RWPE1 (cell line): Measurements from ENCODE around the gene SOCS1.

Experiments
- CTCF ChIA-PET: fragments of 350-600 bp; sonication (Branson Sonifier 250); formaldehyde crosslinking; extraction: SDS; loops from one replicate; lab custom pipeline; 2021; lab: Yijun Ruan, JAX
- POLR2A ChIA-PET: fragments of 400-600 bp; formaldehyde crosslinking; extraction: SDS; loops from one replicate; lab custom pipeline; 2020; ENCODE audit warnings: antibody characterized with exemption; ENCODE audit not compliant: low non-redundant PET; lab: Yijun Ruan, JAX
- DNase-seq: peaks from one replicate; pipeline ENCODE4 v3.0.0; 2012; ENCODE audit warnings: low spot score
- H3K27ac ChIP-seq: fragments of 450-650 bp; 2 replicates; pipeline ENCODE4 v1.5.1; 2017
- TF ChIP-seq, protein P1 (sequence below): fragments of 450-650 bp; conservative IDR thresholded peaks from 2 replicates; pipeline ENCODE4 v1.5.1; 2017; ENCODE audit warnings: low read depth, mild to moderate bottlenecking

SOCS1 gene

DNA sequence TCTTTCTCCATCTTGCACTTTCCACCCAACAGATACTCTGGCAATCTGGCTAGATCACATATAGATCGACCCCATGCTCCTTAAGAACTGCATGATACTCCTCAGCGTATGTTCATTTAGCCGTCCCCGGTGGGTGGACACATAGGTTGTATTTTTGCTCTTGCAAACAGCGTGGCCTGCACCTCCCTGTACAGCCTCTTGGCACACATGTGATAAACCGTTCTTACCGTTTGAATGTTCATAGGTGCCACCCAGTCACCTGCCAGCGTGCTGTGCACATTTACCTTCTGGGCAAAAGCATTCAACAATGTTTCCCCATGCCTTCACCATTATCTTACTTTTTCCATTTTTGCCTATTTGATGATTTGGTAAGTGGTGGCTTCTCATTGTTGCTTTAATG, 6.9 kb upstream of the SOCS1 start:
- POLR2A ChIA-PET, result interaction anchor here (0.6 kb wide), 1 partner anchor 83 kb away, joined by 6 read pairs; no protein-coding TSS in a partner anchor
- CTCF ChIA-PET, result no interaction called here

DNA sequence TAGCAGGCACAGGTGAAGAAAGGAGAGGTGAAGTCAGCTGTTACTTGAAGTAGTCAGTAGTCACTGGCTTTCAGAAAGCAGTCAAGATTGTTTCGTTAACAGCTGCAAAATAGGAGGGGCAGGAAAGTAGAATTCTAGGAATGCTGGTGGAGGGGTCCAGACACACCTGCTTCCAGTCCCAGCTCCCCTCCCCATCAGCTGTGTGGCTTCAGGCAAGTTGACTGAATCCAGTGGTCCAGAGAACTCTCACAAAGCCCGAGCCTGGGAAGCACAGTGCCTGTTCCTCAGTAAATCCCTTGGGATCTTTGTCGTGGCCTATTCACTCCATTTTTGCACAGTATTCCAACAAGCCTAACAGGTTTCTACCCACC, 4.6 kb upstream of the SOCS1 start:
- DNase-seq, result no peak
- H3K27ac ChIP-seq, result no peak overlapping the region
- TF ChIP-seq, protein P1, sequence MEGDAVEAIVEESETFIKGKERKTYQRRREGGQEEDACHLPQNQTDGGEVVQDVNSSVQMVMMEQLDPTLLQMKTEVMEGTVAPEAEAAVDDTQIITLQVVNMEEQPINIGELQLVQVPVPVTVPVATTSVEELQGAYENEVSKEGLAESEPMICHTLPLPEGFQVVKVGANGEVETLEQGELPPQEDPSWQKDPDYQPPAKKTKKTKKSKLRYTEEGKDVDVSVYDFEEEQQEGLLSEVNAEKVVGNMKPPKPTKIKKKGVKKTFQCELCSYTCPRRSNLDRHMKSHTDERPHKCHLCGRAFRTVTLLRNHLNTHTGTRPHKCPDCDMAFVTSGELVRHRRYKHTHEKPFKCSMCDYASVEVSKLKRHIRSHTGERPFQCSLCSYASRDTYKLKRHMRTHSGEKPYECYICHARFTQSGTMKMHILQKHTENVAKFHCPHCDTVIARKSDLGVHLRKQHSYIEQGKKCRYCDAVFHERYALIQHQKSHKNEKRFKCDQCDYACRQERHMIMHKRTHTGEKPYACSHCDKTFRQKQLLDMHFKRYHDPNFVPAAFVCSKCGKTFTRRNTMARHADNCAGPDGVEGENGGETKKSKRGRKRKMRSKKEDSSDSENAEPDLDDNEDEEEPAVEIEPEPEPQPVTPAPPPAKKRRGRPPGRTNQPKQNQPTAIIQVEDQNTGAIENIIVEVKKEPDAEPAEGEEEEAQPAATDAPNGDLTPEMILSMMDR, result no peak
- ChIA-PET POLR2A (no interaction called here), CTCF (interaction anchor here (0.5 kb wide), 1 partner anchor 238 kb away, joined by 3 read pairs; no protein-coding TSS in a partner anchor)

More for the DNA sequence above, 6.9 kb upstream of the SOCS1 start:
- no peak for DNase-seq
- H3K27ac ChIP-seq, result no peak overlapping the region
- TF ChIP-seq, protein P1, result no peak

DNA sequence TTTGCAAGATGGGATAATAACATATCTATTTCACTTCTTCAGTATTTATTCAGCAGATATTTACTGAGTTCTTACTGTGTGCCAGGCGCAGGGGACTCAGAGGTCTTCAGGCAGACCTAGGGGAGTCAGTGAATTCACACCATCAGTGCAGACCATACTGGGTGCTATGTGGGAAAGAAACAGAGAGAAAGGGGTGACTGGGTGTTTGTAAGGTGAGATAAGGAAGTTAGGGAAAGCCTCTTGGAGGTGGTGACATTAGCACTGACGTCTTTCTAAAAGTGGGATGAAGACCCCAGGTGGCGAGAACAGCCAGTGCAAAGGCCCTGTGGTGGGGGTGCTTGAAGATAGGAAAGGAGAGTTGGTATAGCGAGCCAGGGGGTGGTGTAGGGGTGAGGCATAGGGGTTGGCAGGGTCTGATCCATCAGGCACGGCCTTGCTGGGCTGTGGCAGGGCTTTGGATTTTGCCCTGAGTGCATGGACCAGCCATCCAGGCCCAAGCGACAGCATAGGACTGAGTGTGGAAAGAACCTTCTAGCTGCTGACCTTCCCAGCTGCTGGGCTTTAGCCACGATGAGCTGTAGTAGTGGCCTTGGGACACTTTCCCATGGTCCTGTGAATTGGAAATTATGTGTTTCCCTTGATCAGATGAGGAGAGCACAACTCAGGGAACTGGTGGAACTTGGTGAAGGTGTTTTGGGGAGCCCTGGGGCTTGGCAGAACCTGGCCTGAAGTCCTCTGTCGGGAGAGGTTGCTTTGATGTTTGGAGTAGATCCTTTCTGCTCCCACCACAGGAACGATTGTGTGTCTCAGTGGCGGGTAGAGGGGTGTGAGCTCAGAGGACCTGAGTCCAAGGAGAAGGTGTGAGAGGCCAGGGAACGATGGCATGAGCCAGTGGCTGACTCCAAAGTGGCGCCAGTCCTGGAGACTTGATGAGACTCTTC, 3.9 kb upstream of the SOCS1 start:
- CTCF ChIA-PET, result interaction anchor here (0.5 kb wide), 1 partner anchor 238 kb away, joined by 3 read pairs; no protein-coding TSS in a partner anchor
- DNase-seq, result no peak
- POLR2A ChIA-PET, result no interaction called here
- TF ChIP-seq, protein P1, result no peak
- H3K27ac ChIP-seq, result no peak overlapping the region

DNA sequence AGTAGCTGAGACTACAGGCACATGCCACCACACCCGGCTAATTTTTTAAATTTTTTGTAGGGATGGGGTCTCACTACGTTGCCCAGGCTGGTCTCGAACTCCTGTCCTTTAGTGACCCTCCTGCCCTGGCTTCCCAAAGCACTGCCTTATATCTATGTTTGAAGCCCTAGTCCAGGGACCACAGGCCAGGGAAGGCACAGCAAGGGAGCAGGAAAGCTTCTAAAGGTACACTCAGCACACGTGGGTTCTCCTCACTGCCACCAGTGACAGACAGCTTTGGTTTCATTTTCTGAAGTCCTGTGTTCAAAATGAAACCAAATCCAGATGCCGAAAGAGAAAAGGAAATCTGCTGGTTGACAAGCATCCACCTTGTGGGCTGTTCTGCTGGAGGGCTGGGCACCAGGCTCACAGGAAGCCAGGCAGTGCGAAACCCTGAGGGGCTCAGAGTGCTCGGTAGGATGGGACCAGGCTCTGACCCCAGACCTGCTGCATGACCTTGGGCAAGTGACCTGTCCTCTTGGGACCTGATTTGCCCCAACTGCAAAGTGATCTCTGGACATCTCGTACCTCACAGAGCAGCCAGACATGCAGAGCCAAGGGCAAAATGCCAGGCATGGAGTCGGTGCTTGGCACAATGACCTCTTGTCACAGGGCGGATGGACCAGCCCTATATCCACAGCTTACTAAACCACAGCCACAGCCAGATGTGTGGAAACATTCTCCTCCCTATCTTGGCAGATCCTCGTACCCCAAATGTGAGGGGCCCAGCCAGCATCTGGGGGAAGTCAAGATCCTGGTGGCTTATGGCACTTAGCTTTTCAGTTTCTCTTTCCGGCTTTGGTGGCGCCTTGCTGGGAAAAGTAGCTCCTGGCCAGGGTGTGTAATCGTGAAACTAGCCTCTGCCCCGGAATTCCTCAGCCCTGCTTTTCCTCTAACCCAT, 2.8 kb upstream of the SOCS1 start:
- H3K27ac ChIP-seq, result no peak overlapping the region
- TF ChIP-seq, protein P1, result no peak
- ChIA-PET CTCF (interaction anchor here (0.6 kb wide), 1 partner anchor 200 kb away, joined by 4 read pairs; no protein-coding TSS in a partner anchor), POLR2A (no interaction called here)
- no peak for DNase-seq

DNA sequence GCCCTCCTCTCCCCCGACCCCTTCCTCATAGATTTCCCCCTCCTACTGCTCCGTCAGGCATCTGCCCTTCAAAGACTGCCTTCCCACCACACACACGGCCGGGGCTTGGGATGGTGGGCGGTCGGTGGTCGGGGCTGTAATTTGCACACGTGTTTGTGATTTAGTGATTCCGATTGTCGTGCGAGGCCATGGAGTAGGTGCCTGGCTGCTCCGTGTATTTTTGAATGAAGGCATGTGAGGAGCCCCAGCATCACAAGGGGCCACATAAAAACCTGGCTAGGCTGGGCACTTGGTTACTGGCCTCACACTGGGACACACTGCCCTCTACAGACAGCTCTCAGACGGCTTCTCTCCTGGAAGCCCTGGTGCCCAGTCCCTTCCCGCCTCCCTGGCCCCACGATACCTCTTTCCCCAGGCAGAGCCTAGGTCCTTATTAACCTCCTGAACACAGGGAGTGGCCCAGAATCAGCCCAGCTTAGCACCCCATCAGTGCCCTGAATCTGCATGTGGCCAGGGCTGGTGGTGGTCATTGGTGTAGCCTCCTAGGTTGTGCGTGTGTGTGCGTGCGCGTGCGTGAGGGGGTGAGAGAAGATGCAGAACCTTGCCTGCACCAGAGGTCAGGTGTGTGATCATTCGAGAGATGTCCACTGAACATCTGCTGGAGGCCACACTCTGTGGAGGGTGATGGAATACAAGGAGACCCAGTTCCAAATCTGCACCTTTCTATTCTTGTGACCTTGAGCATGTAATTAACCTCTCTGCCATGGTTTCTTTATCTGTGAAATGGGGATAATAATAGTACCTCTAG, 1.3 kb upstream of the SOCS1 start:
- ChIA-PET CTCF (interaction anchor here (0.6 to 2.3 kb wide), 6 partner anchors 11 to 414 kb away, joined by 3 to 8 read pairs (median 3); partner anchors contain the start of gene TNP2), POLR2A (no interaction called here)
- DNase-seq, result peak; percentile 78
- peak overlapping the region; percentile 87 for H3K27ac ChIP-seq
- TF ChIP-seq, protein P1, result peak; percentile 79
